Measurements from ENCODE around the gene PLA2G2C.

- TF ChIP-seq CTCF (IDR thresholded peaks at IDR 0.05; ENCODE audit: low read length): no peak
- no peak for TF ChIP-seq EZH2phosphoT487 (IDR thresholded peaks at IDR 0.05; ENCODE audit: low read length)
- TF ChIP-seq EZH2 (optimal IDR thresholded peaks at IDR 0.05; ENCODE audit: low read depth, low read length): no peak
Observed at GRCh38 chr1:20209471-20209870, 23.2 kb upstream of the PLA2G2C start.
